MV-4-11 (cell line): ENCODE measurements around the gene NUAK2.

ENCODE experiments used
- DNase-seq: peaks from one replicate; lab custom pipeline; 2025; lab: John Stamatoyannopoulos, UW

Gene NUAK2

GRCh38 chr1:205319081-205320018 lies 2.2 kb downstream of the NUAK2 start:
- no peak for DNase-seq

GRCh38 chr1:205318231-205318991 lies 3.1 kb downstream of the NUAK2 start:
- DNase-seq, result no peak

DNA sequence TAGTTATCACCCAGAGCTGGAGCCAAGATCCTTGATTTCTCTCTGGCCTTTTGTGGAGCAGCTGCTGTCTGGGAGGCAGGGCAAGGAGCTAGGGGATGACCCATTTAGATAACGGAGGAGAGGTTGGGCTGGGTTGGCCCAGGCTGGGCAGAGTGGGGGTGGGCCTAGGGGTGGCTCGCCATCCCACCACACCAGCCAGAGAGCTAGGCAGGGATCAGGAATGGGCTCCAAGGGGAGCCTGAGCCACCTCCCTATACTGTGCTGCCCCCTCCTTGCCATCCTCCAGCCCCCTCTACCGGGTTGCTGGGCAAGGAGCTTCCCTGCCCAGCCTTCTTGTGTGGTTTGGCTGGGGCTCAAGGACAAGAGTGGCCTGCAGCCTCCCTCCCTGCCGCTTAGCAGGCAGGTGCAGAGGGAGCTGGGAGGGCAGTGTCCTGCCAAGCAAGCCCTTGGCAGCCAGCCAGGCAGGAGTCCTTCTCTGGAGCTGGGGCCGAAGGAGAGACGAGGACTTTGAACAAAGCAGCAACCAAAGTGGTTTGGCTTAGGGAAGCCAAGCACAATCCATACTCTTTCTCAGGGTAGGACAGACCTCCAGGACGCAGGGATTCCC lies 4.1 kb downstream of the NUAK2 start:
- no peak for DNase-seq

- no peak for DNase-seq
Observed at GRCh38 chr1:205316161-205316566, 5.4 kb downstream of the NUAK2 start.

- DNase-seq, result no peak
Observed at GRCh38 chr1:205315008-205315618, 6.4 kb downstream of the NUAK2 start.

GRCh38 chr1:205313563-205314308 lies 7.8 kb downstream of the NUAK2 start:
- DNase-seq, result peak; percentile 84

GRCh38 chr1:205312866-205313562 lies 8.5 kb downstream of the NUAK2 start:
- DNase-seq, result no peak

GRCh38 chr1:205310976-205311704 lies 10.4 kb downstream of the NUAK2 start:
- DNase-seq, result peak; percentile 86

DNA sequence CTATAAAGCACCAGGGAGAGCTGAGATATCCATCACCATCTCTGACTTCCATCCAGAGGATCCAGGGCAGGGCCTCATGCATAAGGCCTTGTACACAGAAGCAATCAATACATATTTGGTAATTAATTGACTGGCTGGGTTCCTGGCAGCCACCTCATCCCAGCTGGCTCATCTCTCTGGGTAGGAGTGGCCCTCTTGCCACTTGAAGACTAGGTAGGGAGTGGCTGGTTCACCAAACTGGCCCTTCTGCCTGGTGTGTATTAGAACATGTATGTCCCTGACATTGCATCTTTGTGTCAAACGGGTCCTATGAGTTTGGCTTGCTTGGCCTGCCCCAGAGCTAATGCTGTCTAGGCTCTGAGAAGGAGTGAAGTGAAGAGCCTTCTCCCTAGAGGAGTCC lies 11.8 kb downstream of the NUAK2 start:
- DNase-seq, result no peak

GRCh38 chr1:205306929-205307566 lies 14.5 kb downstream of the NUAK2 start:
- DNase-seq, result no peak

- DNase-seq, result no peak
Observed at GRCh38 chr1:205304695-205305070, 16.9 kb downstream of the NUAK2 start.

GRCh38 chr1:205304046-205304694 lies 17.4 kb downstream of the NUAK2 start:
- DNase-seq, result no peak

DNA sequence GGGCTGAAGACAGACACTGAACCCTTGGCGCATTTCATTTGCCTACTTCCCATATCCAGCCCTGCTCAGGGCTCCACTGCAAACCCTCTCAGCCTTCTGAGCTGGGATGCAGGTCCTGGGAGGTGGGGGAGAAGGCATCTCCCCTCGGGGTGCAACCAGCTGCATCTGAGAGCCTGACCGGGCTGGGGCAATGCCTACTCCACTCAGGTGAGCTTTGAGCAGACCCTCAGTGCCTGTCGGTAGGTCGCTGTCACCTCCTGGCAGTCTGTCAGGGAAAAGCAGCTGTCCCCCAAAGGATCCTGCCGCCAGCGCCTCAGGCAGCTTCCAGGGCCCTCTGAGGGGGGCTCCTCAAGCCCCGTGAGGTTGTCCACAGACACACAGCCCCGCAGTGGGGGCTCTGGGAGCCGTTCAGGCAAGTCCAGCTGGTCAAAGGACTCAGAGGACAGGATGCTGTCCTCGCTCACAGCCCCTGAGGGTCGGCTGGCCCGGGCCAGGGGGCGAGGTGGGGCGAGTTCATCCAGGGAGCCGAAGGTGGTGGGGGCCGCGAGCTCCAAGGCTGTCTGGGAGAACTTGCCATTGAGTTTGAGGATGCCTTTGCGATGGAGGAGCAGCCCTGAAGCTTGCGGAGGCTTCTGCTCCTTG lies 18.2 kb downstream of the NUAK2 start:
- no peak for DNase-seq

DNA sequence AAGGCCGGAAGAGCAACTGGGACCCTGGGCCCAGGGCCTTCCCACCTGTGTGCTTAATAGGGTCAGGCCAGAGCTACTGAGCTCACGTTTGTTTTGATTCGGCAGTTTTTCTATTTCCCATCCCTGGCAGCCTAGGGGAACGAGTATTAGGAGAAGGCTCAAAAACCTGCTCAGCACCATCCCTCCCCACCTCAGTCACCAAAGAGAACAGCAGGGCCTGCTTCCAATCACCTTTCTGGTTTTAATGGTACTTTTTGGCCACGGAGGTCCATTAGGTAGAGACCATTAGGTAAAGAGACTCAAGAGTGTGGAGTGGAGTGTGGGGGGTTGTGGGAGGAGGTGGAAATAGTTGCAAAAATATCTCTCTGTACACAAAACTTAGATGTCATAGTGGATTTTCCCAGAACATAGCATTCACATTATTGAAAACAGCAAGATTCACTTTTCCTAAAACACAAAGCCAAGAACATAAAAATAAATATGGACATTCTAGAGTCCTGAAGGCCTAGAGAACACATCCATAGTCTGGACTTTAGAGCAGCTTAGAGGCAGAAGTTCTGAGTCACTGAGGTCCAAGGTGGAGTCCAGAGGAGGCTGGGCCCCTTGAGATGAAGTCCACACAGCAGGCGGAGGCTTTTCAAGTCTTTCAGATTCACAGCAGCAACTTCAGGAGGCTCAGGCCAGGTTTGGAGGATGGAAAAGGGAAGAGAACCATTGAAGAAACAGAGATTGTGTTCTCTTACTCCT lies 19.5 kb downstream of the NUAK2 start:
- DNase-seq, result no peak

DNA sequence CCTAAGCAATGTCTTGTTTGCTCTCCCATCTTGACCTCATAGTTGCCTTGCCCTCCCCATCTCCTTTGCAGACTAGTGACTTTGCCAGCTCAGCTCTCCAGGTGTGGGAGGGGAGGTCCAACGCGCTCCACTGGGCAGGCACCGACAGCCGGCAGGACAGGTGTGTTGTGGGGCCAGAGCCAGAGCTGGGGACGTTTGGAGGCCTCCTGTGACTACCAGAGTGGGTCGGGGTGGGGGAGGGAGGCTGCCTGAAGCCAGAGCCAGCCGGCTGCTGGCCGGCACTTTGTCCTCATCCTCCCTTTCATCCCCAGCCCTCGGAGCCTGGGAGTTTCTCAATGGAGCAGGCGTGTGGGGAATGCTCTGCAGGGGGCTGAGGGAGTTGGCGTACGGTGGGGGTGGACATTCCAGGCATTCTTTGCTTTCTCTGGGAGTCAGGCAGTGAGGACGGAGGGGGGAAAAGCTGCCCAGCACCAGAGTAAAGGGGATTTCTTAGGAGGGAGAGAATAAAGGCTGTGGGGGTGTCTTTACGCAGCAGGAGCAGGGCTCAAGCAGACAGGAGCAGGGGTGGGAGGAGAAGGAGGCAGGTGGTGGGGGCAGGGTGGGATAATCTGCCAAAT lies 20.2 kb downstream of the NUAK2 start:
- no peak for DNase-seq

GRCh38 chr1:205300149-205300548 lies 21.4 kb downstream of the NUAK2 start:
- no peak for DNase-seq

GRCh38 chr1:205298191-205298994 lies 23.2 kb downstream of the NUAK2 start:
- no peak for DNase-seq
